Breast epithelium (tissue), 3 donors: ENCODE measurements around the gene ELAVL1.
"Not testable (repeated sequence)": the region's sequence is repeated elsewhere in the genome, so short reads cannot be mapped to it uniquely, and the experiment has no call there.

ENCODE experiments used
- POLR2A ChIP-seq: fragments of 450-650 bp; IDR thresholded peaks from one replicate; pipeline ENCODE4 v1.6.1; 2016; ENCODE audit warnings: antibody characterized with exemption, mild to moderate bottlenecking, moderate library complexity
- POLR2AphosphoS5 ChIP-seq, 3 donors: sonication (generic); formaldehyde crosslinking; IDR thresholded peaks; one replicate each; pipeline ENCODE4 v1.6.1; 2017; ENCODE audit warnings: antibody characterized with exemption in 3 of 3
- TF ChIP-seq, protein P1 (sequence below), 3 donors: fragments of 450-650 bp; IDR thresholded peaks; one replicate each; pipeline ENCODE4 v1.5.1; 2016 to 2017; ENCODE audit warnings: antibody characterized with exemption in 3 of 3, mild to moderate bottlenecking in 3 of 3, moderate library complexity in 3 of 3

DNA sequence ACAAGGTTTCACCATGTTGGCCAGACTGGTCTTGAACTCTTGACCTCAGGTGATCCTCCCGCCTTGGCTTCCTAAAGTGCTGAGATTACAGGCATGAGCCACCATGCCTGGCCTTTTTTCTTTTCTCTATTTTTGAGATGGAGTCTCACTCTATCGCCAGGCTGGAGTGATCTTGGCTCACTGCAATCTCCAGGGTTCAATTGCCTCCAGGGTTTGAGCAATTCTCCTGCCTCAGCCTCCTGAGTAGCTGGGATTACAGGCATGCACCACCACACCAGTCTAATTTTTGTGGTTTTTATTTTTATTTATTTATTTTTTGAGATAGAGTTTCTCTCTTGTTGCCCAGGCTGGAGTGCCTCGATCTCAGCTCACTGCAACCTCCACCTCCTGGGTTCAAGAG lies 18.8 kb upstream of the ELAVL1 start:
- TF ChIP-seq, protein P1, sequence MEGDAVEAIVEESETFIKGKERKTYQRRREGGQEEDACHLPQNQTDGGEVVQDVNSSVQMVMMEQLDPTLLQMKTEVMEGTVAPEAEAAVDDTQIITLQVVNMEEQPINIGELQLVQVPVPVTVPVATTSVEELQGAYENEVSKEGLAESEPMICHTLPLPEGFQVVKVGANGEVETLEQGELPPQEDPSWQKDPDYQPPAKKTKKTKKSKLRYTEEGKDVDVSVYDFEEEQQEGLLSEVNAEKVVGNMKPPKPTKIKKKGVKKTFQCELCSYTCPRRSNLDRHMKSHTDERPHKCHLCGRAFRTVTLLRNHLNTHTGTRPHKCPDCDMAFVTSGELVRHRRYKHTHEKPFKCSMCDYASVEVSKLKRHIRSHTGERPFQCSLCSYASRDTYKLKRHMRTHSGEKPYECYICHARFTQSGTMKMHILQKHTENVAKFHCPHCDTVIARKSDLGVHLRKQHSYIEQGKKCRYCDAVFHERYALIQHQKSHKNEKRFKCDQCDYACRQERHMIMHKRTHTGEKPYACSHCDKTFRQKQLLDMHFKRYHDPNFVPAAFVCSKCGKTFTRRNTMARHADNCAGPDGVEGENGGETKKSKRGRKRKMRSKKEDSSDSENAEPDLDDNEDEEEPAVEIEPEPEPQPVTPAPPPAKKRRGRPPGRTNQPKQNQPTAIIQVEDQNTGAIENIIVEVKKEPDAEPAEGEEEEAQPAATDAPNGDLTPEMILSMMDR (IDR thresholded peaks at IDR 0.05): not testable (repeated sequence)
- TF ChIP-seq POLR2A; POLR2AphosphoS5 (IDR thresholded peaks at IDR 0.05): not testable (repeated sequence)
